Glomerular visceral epithelial cell (primary cell): Measurements from ENCODE around the gene JKAMP.

Experiments
- DNase-seq: peaks from one replicate; pipeline ENCODE4 v3.0.0-alpha.2; 2016; ENCODE audit errors: extremely low spot score

JKAMP gene

DNA sequence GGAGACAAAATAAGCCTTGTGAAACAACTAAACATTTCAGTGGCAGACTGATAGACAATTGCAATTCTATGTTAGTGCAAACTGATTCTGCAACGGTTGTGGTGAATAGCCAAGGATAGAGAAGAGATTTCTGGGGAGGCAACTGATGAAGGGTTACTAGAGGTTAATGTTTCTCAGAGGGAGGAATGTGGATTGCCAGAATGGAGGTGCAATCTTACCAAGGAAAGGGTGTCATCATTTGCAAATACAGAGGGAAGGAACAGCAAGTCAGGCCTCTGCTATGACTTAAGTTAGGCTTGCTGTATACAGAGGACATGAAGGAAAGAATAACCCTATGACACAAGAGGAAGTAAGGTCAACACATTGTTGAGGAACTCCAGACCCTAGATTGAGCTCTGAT is 56.5 kb downstream of the JKAMP start:
- no peak for DNase-seq

DNA sequence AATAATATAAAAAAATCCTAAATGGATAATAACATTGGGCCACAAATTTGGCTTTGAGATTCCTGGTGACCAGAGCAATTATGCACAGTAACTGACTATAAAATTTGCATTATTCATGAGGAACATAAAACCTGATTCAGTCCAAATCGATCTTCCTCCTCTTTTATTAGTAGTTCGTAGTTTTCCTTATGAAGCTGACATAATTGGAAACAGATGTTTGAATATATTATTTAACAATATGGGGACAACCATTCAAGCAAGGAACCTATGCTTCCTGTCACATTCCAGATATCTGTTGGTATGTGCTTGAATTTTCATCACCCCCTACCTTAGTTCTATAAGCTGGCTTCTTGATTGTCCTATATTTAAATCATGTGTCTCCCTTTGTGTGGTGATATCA is 57.4 kb downstream of the JKAMP start:
- DNase-seq, result no peak

DNA sequence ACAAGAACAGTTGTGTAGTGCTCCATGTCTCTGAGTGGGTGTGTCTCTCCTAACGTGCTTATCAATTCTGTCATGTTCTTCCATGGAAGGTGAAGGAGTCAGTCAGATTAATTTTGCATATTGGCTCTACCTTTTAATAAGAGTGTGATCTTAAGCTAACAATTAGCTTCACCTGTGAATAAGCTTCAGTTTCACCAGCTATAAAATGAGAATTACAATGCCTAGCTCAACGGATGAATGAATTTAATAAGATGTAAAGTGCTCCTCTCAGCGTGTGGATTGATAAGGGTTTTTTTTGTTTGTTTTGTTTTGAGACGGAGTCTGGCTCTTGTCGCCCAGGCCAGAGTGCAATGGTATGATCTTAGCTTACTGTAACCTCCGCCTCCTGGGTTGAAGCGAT is 59.6 kb downstream of the JKAMP start:
- DNase-seq, result no peak

DNA sequence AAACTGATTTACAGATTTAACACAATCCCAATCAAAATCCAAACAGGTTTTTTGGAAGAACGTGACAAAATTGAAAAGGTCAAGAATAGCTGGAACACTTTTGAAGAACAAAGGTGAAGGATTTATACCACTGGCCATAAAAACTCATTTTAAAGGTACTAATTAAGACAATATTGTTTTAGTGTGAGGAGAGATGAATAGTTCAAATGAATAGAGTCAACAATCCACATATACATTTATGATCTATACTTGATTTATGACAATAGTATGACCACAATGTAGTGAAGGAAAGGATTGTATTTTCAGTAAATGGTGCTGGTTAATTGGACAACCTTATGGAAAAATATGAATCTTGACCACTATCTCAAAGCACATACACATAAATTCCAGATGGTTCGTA is 63.0 kb downstream of the JKAMP start:
- no peak for DNase-seq
